Omental fat pad (tissue), 4 donors: ENCODE measurements around the gene RFNG. TPM values are rescaled to one million over a fixed set of nuclear protein-coding genes. Genes with fewer than 3 reads are reported as not detected.
A peak's percentile ranks its signal among the peaks of the same experiment; 100 is the strongest.

Source experiments
- ATAC-seq: fragments of 150-250 bp; one replicate; pipeline ENCODE4 v1.9.1; 2016; ENCODE audit warnings: mild to moderate bottlenecking, moderate library complexity; ENCODE audit not compliant: low FRiP score
- DNase-seq: peaks from one replicate; pipeline ENCODE4 v3.0.0-alpha.2; 2019; ENCODE audit warnings: low spot score
- CTCF ChIP-seq, 3 donors: fragments of 450-650 bp; IDR thresholded peaks; one replicate each; pipeline ENCODE4 v1.5.1; 2016 to 2017; ENCODE audit warnings: antibody characterized with exemption in 3 of 3, mild to moderate bottlenecking in 3 of 3, moderate library complexity in 2 of 3
- total RNA-seq, 4 donors: library from RNA; depleted of rRNA; stranded (reverse); fragments of >200 nt; gene quantifications; one replicate each; pipeline ENCODE4 v1.1.0, GENCODE V29; 2016

The RFNG gene
- total RNA-seq, 4 donors from 2014 or later: 20.2 to 51.3 (median 32.0) TPM

GRCh38 chr17:82006468-82007227, 45.0 kb downstream of the RFNG start:
- no peak for TF ChIP-seq CTCF (IDR thresholded peaks at IDR 0.05)
- ATAC-seq: peak; percentile 35
- DNase-seq: no peak

GRCh38 chr17:82005701-82006348, 45.8 kb downstream of the RFNG start:
- ATAC-seq (no peak), DNase-seq (no peak)
- TF ChIP-seq CTCF (IDR thresholded peaks at IDR 0.05): no peak

- no peak for DNase-seq
- ATAC-seq: no peak
- TF ChIP-seq CTCF (IDR thresholded peaks at IDR 0.05): no peak
These were observed 46.8 kb downstream of the RFNG start for GRCh38 chr17:82004517-82005455.

- DNase-seq (peak; percentile 62), ATAC-seq (peak; percentile 90)
- no peak for TF ChIP-seq CTCF (IDR thresholded peaks at IDR 0.05)
These were observed 47.9 kb downstream of the RFNG start for GRCh38 chr17:82003411-82004381.

- ATAC-seq: no peak
- DNase-seq: no peak
- no peak for TF ChIP-seq CTCF (IDR thresholded peaks at IDR 0.05)
These were observed 50.0 kb downstream of the RFNG start for GRCh38 chr17:82001571-82002056.
